ENCODE measurements around the gene TEKT5.

TEKT5 gene

DNA sequence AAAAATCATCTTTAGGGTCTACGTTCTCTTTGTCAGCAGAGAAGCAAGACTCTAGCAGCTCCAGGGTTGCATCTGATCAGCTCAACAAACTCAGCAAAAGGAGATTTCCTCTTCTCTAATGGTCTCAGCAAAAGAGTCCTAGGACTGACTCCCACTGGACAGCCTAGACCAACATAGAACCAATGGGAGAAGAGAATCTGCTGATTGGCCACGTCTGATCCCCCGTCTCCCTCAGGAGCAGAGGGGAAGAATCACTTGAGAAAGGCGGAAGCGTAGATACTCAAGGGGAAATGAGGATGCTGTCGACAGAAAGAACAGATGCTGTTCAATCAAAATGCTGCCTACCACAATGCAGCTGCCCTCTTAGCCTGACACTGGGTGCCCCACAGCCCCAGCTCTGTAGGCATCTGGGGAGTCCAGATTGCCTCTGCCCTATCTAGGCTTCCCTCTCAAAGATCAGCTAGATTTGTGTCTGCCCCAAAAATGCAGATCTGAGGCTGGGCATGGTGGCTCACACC, 82.8 kb downstream of the TEKT5 start:
- DNase-seq (ENCODE audit: low read depth in 2 of 3, low spot score in 1 of 3), result no peak

- no peak for DNase-seq (ENCODE audit: low read depth in 2 of 3, low spot score in 1 of 3)
These were observed 84.1 kb downstream of the TEKT5 start for GRCh38 chr16:10610499-10611184.

GRCh38 chr16:10609402-10609774, 85.3 kb downstream of the TEKT5 start:
- no peak for DNase-seq (ENCODE audit: low read depth in 2 of 3, low spot score in 1 of 3)

- no peak for DNase-seq (ENCODE audit: low read depth in 2 of 3, low spot score in 1 of 3)
These were observed 85.9 kb downstream of the TEKT5 start for GRCh38 chr16:10608687-10609401.

- no peak for DNase-seq (ENCODE audit: low read depth in 2 of 3, low spot score in 1 of 3)
These were observed 87.6 kb downstream of the TEKT5 start for GRCh38 chr16:10607157-10607556.

- DNase-seq (ENCODE audit: low read depth in 2 of 3, low spot score in 1 of 3), result no peak
These were observed 88.1 kb downstream of the TEKT5 start for GRCh38 chr16:10606607-10607006.

GRCh38 chr16:10605636-10606035, 89.1 kb downstream of the TEKT5 start:
- no peak for DNase-seq (ENCODE audit: low read depth in 2 of 3, low spot score in 1 of 3)

DNA sequence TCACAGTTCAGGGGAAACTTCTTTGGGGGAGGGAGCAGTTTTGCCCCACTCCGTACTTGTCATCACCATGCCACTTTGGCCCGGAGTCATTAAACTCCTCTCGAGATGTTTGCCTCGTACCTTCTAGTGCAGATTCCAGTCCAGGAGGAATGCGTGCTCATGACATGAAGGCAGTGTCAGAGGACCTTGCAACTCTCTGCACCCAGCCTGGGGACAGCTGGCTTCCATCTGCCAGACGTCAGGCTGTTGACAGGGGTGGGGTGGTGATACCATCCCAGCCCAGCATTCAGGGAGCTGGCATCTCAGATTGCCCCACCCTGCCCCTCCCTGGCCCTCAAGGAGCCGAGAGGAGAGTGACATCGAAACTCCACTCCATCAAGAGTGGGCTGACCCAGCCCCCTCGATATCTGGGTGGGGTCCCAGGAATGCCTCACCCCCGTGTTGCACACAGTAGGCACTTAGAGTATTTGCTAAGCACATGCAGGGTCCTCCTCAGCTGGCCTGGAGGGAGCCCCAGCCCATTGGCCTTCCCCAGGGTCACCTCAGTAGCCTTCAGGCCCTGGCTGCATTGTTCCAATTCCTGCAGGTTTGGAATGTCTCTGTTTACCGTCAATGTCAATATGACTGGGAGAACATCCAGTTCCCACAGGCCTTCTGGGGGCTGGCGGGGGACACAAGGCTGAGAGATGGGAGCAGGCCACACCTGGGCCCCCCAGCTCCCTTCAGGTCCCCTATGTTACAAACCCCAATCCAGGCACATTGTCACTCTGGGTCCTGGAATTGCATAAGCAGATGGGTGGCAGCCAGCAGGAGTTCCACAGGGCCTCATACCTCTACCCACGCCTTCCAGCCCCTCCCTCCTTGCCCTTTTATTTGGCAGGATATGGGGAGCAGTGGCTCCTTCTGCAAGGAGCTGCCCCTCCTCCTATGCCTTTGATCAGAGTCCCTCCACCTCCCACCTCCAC, 93.0 kb downstream of the TEKT5 start:
- no peak for DNase-seq (ENCODE audit: low read depth in 2 of 3, low spot score in 1 of 3)

GRCh38 chr16:10600782-10601443, 93.8 kb downstream of the TEKT5 start:
- no peak for DNase-seq (ENCODE audit: low read depth in 2 of 3, low spot score in 1 of 3)

GRCh38 chr16:10599626-10600025, 95.1 kb downstream of the TEKT5 start:
- DNase-seq (ENCODE audit: low read depth in 2 of 3, low spot score in 1 of 3), result no peak

GRCh38 chr16:10598157-10598556, 96.6 kb downstream of the TEKT5 start:
- no peak for DNase-seq (ENCODE audit: low read depth in 2 of 3, low spot score in 1 of 3)

DNA sequence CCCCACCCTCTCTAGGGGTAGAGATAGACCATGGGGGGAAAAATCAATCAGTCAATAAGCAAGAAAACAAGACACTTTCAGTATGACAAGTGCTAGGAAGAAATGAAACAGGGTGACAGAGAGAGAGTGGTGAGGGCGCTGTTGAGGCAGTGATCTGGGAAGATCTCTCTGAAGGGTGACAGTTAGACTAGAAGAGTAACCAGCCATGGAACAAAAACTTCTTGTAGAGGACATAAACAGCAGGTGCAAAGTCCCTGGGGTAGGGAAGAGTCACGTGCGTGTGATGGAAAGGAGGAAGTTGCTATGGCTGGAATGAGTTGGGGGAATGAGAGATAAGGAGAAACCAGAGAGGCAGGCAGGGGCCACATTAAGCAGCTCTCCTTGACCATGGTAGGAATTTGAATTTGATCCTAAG, 97.5 kb downstream of the TEKT5 start:
- DNase-seq (ENCODE audit: low read depth in 2 of 3, low spot score in 1 of 3), result no peak

- DNase-seq (ENCODE audit: low read depth in 2 of 3, low spot score in 1 of 3), result no peak
These were observed 100.3 kb downstream of the TEKT5 start for GRCh38 chr16:10594312-10594950.

GRCh38 chr16:10592611-10593010, 102.1 kb downstream of the TEKT5 start:
- no peak for DNase-seq (ENCODE audit: low read depth in 2 of 3, low spot score in 1 of 3)

- no peak for DNase-seq (ENCODE audit: low read depth in 2 of 3, low spot score in 1 of 3)
These were observed 104.4 kb downstream of the TEKT5 start for GRCh38 chr16:10590342-10590741.

DNA sequence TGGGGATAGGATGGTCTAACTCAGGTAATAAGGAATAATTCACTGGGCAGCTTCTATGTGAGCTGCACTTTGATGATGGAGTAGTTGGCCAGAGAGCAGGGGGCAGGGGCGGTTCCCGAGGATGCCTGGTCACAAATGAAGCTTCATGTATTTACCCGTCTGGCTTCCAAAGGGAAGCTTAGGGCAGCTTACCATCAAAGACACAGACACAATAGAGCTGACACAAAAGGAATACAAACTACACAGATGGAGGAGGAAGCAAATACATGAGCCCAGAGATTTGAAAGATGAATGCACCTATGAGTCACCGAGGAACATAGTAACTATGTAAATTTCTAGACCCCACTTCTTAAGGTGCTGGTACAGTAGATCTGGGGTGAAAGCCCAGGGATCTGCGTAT, 105.6 kb downstream of the TEKT5 start:
- no peak for DNase-seq (ENCODE audit: low read depth in 2 of 3, low spot score in 1 of 3)

- no peak for DNase-seq (ENCODE audit: low read depth in 2 of 3, low spot score in 1 of 3)
These were observed 107.1 kb downstream of the TEKT5 start for GRCh38 chr16:10587622-10588021.

GRCh38 chr16:10584981-10585438, 109.7 kb downstream of the TEKT5 start:
- no peak for DNase-seq (ENCODE audit: low read depth in 2 of 3, low spot score in 1 of 3)

- no peak for DNase-seq (ENCODE audit: low read depth in 2 of 3, low spot score in 1 of 3)
These were observed 111.5 kb downstream of the TEKT5 start for GRCh38 chr16:10583269-10583668.

DNA sequence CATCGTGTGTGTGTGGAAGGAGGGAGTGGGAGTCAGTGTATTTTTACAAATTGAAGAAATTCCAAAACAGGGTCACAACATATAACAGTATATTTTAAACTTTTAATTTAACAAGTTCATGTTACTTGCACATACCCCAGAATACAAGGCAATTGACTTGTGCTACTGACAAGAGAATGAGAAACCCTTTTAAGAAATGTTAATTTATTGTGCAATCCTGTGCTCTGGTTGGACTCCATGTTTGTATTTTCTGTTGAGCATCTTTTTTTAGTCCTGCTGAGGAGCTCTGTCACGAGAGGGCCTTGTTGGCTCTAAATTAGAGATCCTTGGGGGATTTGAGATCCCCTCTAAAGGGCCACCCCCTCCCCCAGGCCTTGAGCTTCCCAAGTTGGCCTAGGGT, 113.2 kb downstream of the TEKT5 start:
- no peak for DNase-seq (ENCODE audit: low read depth in 2 of 3, low spot score in 1 of 3)

Data from stimulated activated CD4-positive, alpha-beta T cell treated with anti-CD3 and anti-CD28 coated beads, Interleukin-12 subunit alpha, Interleukin-12 subunit beta, amount 100 ng/mL, for 48 hours (primary cell).